HG02852 (cell line): ENCODE results near the gene FANCM.
"Not testable (repeated sequence)": the region's sequence is repeated elsewhere in the genome, so short reads cannot be mapped to it uniquely, and the experiment has no call there.

ENCODE experiments used
- ATAC-seq: cut with Tn5 transposase; IDR thresholded peaks from one replicate; pipeline ENCODE4 v1.9.1; 2021; ENCODE audit warnings: mild to moderate bottlenecking, moderate library complexity; ENCODE audit not compliant: unreplicated experiment

The FANCM gene

DNA sequence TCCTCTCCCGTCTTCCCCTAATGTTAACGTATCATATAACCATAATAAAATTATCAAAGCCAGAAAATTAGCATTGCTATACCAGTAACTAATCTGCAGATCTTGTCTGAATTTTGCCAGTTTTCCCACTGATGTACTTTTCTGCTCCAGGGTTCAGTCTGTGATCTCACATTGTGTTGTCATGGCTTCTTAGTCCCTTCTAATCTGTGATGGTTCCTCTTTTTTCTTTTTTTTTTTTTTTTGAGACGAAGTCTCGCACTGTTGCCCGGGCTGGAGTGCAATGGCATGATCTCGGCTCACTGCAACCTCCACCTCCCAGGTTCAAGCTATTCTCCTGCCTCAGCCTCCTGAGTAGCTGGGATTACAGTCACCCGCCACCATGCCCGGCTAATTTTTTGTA is 6.4 kb downstream of the FANCM start:
- ATAC-seq: not testable (repeated sequence)

DNA sequence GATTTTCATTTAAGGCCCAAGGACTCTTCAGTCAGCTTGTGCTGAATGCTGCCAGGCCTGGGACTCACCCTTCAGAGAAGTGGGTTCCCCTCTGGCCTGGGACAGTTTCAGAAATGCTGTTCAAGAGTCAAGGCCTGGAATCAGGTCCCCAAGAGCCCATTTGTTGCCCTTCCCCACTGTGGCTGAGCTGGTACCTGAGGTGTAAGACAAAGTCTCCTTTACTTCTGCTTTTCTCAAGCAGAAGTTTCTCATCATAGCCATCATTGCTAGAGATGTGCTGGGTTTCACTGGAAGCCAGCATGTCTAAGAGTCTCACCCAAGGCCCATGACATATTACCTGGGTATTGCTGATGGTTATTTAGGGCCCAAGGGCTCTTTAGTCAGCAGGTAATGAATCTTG is 8.9 kb downstream of the FANCM start:
- ATAC-seq: peak; percentile 56

- peak; percentile 67 for ATAC-seq
These were observed 9.5 kb downstream of the FANCM start for GRCh38 chr14:45145214-45145613.

- no peak for ATAC-seq
These were observed 13.9 kb downstream of the FANCM start for GRCh38 chr14:45149602-45150001.

DNA sequence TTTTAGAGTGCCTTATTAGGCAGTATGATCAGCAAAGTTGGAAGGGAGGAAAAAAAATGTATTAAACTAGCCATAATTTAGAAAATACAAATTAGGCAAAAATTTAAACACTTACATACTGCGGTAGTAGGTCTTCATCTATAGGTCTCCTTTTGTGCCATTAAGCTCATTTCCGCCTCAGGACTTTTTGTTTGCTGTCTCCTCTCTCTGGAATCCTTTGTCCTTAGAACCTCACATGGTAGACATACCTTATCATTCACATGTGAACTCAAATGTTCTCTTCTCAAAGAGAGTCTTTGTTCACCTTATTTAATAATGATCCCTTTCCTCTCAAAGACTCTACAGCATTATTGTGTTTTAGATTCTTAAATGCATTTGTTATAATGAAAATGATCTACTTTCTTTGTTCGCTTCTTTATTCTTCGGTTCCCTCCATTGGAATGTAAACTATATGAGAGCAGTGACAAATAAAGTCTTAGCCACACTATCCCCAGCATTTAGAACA is 14.7 kb downstream of the FANCM start:
- no peak for ATAC-seq

- ATAC-seq: peak; percentile 57
These were observed 20.3 kb downstream of the FANCM start for GRCh38 chr14:45156067-45156466.

DNA sequence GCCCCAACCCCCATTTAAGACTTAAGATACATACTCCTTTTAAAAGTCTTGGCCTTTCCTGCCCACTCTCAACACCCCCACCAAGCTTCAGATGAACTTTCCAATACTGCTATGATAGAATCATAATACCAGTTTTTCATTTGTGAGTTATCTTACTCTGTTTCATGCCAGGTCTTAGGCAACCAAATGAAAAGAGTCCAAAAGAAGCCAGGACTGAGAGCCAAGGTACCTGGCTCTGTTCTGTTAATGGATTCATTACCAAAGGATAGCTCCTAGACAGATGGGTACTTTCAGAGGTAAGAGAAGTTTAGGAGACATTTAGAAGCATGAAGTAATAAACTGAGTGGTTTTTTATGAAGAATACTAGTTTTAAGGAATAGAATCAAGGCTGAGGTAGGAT is 34.2 kb downstream of the FANCM start:
- ATAC-seq: no peak

- no peak for ATAC-seq
These were observed 41.3 kb downstream of the FANCM start for GRCh38 chr14:45177076-45177475.

DNA sequence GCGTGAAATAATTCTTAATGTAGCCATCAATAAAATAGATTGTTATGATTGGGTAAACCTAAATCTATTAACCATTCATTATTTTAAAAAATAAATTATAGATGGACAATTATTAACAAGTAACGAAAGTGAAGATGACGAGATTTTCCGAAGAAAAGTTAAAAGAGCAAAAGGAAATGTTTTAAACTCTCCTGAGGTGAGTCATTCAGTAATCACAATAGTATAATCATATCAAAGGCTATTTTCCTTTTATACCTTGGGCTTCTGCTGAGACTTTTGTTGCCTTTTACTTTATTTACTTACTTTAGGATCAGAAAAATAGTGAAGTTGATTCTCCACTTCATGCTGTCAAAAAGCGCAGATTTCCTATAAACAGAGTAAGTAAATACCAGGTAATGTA is 45.6 kb downstream of the FANCM start:
- ATAC-seq: no peak

DNA sequence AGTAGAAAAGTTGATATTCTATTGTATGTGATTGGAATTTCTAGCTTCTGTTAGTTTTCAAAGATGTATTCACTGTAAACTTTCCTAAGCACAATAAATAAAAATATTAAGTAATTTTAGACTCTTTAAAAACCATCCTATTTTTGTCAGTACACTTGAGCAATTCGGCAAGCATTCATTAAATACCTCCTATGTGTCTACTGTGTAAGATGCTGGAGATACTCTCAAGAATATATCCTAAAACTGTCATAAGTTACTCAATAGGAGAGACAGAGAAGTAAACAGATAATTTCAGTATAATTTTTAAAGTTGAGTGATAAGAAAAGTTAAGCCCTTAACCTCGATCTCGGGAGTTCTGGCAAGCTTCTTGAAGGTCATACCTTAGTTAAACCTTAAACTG is 46.1 kb downstream of the FANCM start:
- ATAC-seq: no peak

- peak; percentile 69 for ATAC-seq
These were observed 49.5 kb downstream of the FANCM start for GRCh38 chr14:45185100-45185814.

GRCh38 chr14:45194964-45195363 is 59.2 kb downstream of the FANCM start:
- peak; percentile 62 for ATAC-seq

- ATAC-seq: no peak
These were observed 62.8 kb downstream of the FANCM start for GRCh38 chr14:45198551-45198950.

- no peak for ATAC-seq
These were observed 63.5 kb downstream of the FANCM start for GRCh38 chr14:45199230-45199629.

DNA sequence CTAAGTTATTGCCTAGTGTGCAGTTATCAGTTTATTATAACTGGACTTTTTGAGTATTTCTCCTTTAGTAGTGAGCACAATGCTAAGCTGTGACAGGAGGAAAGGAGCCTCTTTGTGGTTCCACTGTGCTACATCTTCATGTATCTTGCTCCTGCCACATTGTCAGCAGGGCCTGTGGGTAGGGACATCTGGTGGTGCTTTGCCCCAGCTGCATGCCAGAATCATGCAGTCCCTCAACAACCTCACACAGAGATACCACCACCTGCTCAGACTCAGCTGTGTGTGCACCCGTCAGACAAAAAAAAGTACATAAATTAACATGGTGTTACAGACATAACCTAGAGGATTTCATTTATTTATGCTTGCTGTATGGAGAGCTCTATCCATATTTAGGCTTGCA is 66.2 kb downstream of the FANCM start:
- ATAC-seq: peak; percentile 79

DNA sequence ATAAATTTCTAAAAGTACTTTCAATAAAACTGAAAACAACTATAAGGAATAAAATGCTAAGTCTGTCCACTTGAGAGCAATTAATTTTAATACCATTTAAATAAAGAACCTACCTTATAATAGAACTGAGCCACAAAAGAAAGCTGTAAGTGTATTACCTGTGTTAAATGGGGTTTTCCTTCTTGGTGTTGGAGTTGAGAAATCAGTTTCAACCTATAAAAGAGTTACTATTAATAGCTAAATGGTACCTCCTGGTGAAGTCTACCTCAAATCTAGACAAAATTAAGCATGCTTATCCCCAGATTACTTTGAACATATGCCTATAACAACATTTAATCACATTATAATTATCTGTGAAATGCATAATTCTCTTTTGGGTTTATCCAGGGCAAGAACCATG is 68.5 kb downstream of the FANCM start:
- peak; percentile 41 for ATAC-seq

- no peak for ATAC-seq
These were observed 74.4 kb downstream of the FANCM start for GRCh38 chr14:45210159-45210558.

GRCh38 chr14:45211295-45211694 is 75.6 kb downstream of the FANCM start:
- ATAC-seq: no peak

DNA sequence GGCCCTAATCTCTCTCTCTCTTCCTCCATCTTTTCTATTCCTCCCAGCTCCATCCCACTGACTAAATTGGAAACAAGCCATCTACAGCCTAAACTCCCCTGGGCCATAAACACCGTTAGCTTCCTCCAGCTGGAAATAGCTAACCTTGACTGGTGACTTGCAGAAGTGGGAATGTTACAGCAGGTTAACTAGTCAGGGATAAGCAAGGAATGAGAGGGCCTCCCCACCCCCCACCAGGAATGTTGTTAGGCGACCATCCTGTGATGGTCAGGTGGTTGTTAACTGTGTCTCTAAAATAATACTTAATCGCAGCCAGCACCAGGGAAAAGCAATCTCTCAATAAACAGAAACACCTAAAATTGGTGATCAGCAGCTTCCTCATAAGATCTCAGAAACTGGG is 76.5 kb downstream of the FANCM start:
- ATAC-seq: no peak

GRCh38 chr14:45213716-45214115 is 78.0 kb downstream of the FANCM start:
- ATAC-seq: not testable (repeated sequence)

- not testable (repeated sequence) for ATAC-seq
These were observed 78.6 kb downstream of the FANCM start for GRCh38 chr14:45214341-45214740.

DNA sequence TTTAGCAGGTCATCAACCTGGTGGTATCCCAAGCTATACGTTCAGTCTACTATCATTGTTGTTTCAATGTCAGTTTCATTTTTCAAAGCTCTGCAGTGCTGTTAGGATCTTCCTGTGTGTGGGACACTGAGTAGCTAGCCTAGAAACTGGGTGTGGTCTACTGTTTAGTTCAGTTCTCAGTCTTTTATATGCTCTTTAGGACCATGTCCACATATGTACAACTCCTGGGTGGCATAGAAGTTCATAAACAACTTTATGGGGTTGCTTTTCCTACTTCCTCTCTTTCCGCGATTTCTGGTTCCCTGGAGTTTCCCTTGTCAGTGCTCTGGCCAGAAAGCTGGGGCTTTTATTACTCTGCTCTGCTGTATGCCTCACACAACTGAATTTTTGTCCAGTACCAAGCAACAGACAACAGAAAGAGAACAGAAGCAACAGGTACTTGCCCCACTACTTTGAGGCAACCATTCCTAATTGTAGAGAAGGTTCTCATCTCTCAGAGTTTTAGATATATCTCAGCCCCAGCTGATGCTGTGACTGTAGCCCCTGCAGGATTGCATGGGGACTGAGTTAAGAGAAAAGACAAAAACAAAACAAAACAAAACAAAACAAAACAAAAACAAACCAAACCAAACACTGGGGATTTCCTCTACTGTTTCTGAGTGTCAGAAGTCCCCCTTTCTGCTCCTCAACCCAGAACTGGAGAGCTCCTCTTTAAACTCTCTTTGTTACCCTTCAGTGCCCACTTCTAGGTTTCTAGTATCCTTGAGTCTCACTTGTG is 86.9 kb downstream of the FANCM start:
- ATAC-seq: peak; percentile 66
